ENCODE results near the gene ZNF446.
"Not testable (repeated sequence)": the region's sequence is repeated elsewhere in the genome, so short reads cannot be mapped to it uniquely, and the experiment has no call there.

GRCh38 chr19:58507602-58508223 lies 31.6 kb downstream of the ZNF446 start:
- not testable (repeated sequence) for TF ChIP-seq CTCF (IDR thresholded peaks at IDR 0.05; ENCODE audit: borderline replicate concordance, extremely low read depth, low read length, poor library complexity, severe bottlenecking); EZH2 (IDR thresholded peaks at IDR 0.05; ENCODE audit: borderline replicate concordance, low read depth, low read length, severe bottlenecking)

Measured in DND-41 (cell line).